Spleen (tissue), 7 donors: ENCODE measurements around the gene ACTG1.

Source experiments
- POLR2A ChIP-seq, 3 donors: fragments of 450-650 bp; IDR thresholded peaks; one replicate each; pipeline ENCODE4 v1.5.1; 2017; ENCODE audit warnings: antibody characterized with exemption in 3 of 3, mild to moderate bottlenecking in 1 of 3
- TF ChIP-seq, protein P1 (sequence below), 11 experiments: fragments of 200-600 bp in 7 of 11; fragments of 450-650 bp in 4 of 11; sonication (generic) in 4 of 11; IDR thresholded peaks in 8 of 11; conservative IDR thresholded peaks in 3 of 11; 1 replicate in 7 of 11; 2 replicates in 4 of 11; pipeline versions ENCODE4 v1.4.0 to v1.8.0; 2016 to 2021; ENCODE audit warnings: antibody characterized with exemption in 11 of 11, inconsistent platforms in 4 of 11, mild to moderate bottlenecking in 1 of 11
- donor health status: DM: no; HTN: no; CAD: no; lungs with moderate emphysema.
- donor health status: DM: no; HTN: no; CAD: no.
- donor health status: DM: no; HTN: no; CAD: no.

DNA sequence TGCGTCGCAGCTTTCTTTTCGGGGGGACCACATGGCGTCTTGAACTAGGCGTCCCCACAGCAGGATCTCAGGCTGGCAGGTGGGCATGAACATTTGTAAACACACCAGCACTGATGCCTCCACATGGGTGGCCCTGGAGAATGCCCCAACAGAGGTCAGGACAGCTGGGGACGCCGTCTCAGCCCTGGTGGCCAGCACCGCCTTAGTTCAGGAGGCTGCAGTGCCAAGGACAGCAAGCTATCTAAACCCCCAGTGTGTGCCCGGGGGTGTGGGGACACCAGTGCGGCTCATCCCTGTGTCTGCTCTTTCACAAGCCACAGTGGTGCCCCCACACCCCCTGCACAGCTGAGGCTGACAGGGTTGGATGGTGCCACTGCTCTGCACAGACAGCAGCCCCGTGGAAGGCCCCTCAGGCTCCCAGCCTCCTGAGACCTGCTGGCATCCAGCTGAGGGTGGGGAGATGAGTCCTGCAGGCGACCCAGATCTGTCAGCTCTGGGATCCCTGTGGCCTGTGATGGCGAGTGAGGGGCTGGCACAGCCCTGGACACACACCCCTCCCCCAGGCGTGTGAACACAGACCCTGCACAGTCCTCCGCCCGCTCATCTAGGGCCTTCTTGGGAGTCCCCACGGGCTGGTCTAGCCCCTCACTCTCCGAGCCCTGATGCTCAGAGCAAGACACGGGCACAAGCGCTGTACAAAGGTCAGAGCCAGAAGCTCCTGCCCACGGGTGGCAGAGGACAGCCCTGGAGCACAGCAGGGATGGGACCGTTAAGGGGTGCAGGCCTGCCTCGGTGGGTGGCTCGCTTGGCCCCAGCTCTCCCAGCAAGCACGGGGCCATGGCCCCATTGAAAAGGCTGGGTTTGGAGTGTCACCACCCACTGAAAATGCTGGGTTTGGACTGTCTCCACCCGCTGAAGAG lies 26.3 kb upstream of the ACTG1 start:
- TF ChIP-seq, protein P1, sequence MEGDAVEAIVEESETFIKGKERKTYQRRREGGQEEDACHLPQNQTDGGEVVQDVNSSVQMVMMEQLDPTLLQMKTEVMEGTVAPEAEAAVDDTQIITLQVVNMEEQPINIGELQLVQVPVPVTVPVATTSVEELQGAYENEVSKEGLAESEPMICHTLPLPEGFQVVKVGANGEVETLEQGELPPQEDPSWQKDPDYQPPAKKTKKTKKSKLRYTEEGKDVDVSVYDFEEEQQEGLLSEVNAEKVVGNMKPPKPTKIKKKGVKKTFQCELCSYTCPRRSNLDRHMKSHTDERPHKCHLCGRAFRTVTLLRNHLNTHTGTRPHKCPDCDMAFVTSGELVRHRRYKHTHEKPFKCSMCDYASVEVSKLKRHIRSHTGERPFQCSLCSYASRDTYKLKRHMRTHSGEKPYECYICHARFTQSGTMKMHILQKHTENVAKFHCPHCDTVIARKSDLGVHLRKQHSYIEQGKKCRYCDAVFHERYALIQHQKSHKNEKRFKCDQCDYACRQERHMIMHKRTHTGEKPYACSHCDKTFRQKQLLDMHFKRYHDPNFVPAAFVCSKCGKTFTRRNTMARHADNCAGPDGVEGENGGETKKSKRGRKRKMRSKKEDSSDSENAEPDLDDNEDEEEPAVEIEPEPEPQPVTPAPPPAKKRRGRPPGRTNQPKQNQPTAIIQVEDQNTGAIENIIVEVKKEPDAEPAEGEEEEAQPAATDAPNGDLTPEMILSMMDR (IDR thresholded peaks at IDR 0.05 in 8 of 11, conservative IDR thresholded peaks at IDR 0.05 in 3 of 11), result no peak
- no peak for TF ChIP-seq POLR2A (IDR thresholded peaks at IDR 0.05)
